Glomerular endothelial cell (primary cell): ENCODE results near the gene SMOC2. TPM values are rescaled to one million over a fixed set of nuclear protein-coding genes. Genes with fewer than 3 reads are reported as not detected.

Experiments
- total RNA-seq: library from RNA; depleted of rRNA; stranded (reverse); fragments of >200 nt; gene quantifications from 2 replicates; pipeline ENCODE4 v1.2.3, GENCODE V29; 2015

SMOC2 gene
- total RNA-seq, 1 donor from 2014 or later, result not detected

Other genes with a start within 250 kb of the SMOC2 start
- gene DACT2, start 121.4 kb upstream of the SMOC2 start, total RNA-seq, result not detected in 2 replicates